WI38 (cell line): ENCODE results near the gene PSME3IP1.

Experiments
- H3K4me3 ChIP-seq: 2 replicates; pipeline ENCODE4 v1.5.1; 2011; ENCODE audit warnings: low read depth, mild to moderate bottlenecking, control low read depth, low read length
- TF ChIP-seq, protein P1 (sequence below): IDR thresholded peaks from 2 replicates; pipeline ENCODE4 v1.5.1; 2012; ENCODE audit warnings: low read depth, mild to moderate bottlenecking, control low read depth, low read length

Gene PSME3IP1

DNA sequence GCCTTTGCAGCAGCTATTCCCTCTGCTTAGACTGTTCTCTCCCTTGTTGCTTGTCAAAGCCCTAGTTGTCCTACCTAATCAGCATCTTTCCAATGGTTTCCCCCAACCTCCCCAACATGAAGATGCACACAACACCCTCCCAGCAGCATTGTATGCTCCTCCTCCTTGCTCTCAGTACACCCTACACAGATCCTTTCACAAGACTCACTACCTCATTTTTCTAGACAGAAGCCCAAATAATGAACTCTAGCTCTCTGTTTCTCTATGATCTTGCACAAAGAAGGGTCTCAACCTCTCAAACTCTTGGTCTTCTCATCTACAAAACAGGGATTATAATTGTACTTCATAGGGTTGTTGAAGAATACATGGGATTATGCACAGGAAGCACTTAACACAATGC is 19.4 kb downstream of the PSME3IP1 start:
- TF ChIP-seq, protein P1, sequence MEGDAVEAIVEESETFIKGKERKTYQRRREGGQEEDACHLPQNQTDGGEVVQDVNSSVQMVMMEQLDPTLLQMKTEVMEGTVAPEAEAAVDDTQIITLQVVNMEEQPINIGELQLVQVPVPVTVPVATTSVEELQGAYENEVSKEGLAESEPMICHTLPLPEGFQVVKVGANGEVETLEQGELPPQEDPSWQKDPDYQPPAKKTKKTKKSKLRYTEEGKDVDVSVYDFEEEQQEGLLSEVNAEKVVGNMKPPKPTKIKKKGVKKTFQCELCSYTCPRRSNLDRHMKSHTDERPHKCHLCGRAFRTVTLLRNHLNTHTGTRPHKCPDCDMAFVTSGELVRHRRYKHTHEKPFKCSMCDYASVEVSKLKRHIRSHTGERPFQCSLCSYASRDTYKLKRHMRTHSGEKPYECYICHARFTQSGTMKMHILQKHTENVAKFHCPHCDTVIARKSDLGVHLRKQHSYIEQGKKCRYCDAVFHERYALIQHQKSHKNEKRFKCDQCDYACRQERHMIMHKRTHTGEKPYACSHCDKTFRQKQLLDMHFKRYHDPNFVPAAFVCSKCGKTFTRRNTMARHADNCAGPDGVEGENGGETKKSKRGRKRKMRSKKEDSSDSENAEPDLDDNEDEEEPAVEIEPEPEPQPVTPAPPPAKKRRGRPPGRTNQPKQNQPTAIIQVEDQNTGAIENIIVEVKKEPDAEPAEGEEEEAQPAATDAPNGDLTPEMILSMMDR, result no peak
- H3K4me3 ChIP-seq, result no peak overlapping the region

DNA sequence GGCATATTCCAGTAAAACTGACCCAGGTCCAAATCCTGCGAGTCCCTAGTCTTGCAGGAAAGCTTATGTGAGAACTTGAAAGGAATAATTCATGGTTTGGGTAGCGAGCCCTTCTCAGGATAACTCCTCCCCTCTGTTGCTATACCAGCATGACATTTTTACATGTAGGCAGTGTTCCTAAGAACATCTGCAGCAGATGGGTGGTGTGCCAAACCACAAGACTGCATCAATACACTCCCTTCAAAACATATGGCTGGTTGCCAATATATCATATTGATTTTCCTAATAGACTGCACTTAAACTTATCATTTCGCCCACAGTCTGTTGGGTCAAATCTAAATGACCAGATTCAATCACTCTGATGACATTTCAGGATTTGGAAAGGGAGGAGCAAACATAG is 19.9 kb downstream of the PSME3IP1 start:
- TF ChIP-seq, protein P1, result no peak
- no peak overlapping the region for H3K4me3 ChIP-seq

DNA sequence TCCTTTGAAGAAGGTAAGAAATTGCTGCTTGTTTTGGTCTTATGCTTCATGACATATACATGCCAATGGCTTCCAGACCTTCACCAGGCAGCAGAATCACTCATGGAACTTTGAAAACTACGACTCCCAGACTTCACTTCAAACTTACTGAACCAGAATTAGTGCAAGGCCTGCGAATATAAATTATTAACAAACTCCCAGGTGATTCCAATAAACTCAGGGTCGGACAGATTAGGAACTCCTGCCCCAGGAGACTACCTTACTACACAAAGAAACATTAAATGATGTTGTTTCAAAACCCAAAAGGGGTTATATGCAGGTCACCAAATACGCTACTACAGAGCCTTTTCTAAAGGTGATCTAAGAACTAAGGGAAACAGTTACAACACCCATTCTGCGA is 20.4 kb downstream of the PSME3IP1 start:
- TF ChIP-seq, protein P1, result no peak
- H3K4me3 ChIP-seq, result no peak overlapping the region

DNA sequence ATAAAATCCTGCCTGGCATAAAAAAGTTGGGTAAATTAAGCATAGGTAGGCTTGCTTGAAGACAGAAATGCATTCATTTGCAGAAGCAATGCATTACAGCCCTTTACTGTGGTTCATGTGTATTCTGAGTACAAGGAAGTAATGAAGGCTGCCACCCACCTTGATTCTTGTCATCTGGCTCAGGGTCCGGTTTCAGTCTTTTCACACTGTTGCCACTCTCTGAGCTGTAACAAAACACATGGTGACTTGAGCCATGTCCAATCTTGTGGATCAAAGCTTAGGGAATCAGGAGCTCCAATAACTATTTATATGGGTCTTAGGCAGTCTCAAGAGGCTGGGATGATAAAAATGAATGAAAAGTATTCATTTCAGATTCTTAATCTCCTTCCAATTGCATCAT is 22.0 kb downstream of the PSME3IP1 start:
- TF ChIP-seq, protein P1, result no peak
- H3K4me3 ChIP-seq, result no peak overlapping the region

DNA sequence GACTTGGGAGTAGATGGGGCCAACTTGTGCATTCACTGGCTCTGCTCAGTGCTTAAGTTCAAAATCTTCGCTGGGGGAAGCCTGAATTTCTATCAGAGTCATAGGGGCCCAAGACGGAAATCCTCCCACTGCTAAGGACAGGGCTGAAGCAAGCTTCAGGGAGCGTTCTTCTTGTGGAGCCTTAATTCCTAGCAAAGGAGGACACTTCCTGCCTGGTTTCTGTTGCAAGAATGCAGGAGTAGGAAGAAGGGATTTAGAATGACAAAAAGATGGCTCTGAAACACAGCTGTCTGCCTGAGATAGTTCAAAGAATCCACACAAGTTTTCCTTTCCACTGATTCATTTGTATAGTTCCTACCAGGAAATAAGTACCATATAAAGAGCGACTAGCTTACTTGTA is 26.4 kb downstream of the PSME3IP1 start:
- H3K4me3 ChIP-seq, result no peak overlapping the region
- TF ChIP-seq, protein P1, result no peak

DNA sequence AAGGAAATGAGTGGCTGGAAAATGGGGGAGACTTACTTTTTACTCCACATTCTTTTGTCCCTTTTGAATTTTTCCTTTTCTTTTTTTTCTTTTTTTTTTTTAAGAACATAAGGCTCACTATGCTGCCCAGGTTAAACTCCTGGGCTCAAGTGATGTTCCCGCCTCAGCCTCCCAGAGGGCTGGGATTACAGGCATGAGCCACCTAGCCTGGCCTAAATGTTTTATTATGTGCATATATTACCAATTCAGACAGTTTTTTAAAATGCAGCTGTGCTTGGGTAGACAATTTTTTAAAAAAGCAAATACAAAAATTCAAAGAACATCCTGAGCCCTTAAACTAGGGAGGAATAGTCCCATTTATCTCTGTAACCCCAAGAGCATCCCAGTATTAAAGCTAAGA is 28.3 kb downstream of the PSME3IP1 start:
- H3K4me3 ChIP-seq, result no peak overlapping the region
- TF ChIP-seq, protein P1, result no peak

DNA sequence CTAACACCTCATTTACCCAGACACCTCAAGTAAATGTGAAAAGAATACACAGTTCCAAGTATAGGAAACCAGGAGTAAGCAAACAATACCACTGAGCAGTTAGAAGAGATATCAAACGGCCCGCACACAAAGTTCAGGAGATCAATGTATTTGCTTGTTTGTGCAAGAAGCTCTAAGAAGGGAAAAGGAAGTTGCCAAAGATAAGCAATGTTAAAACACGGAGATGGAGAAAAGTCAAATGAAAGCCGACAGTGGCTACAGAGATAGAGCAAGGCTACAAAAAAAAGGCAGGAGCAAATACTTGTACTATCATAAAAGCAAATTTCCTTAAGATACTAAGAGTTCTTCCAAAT is 29.5 kb downstream of the PSME3IP1 start:
- TF ChIP-seq, protein P1, result no peak
- no peak overlapping the region for H3K4me3 ChIP-seq
